Loucy (cell line): Measurements from ENCODE around the gene ING5.

Source experiments
- CTCF ChIP-seq: fragments of 200-600 bp; sonication (generic); conservative IDR thresholded peaks from 2 replicates; pipeline ENCODE4 v1.5.1; 2014; ENCODE audit warnings: mild to moderate bottlenecking, antibody characterized with exemption, low read length
- EZH2phosphoT487 ChIP-seq: fragments of 200-600 bp; IDR thresholded peaks from 2 replicates; pipeline ENCODE4 v1.6.1; 2018; ENCODE audit warnings: antibody characterized with exemption, mild to moderate bottlenecking, moderate library complexity, borderline replicate concordance

DNA sequence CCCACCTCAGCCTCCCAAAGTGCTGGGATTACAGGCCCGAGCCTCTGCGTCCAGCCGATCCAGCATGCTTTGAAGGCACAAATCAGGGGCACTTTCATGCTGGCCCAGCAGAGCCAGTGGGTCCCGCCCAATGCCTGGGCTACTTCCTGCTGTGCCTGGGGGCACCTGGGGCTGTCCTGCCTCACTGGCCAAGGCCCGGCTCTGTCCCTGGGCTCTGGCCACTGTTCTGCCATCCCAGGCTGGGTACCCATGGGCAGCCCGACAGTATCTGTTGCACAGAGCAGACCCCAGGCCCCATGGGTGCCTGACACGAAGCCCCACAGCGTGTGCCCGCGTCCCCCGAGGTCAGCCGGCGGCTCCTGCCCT is 68.0 kb downstream of the ING5 start:
- no peak for TF ChIP-seq CTCF
- no peak for TF ChIP-seq EZH2phosphoT487
